GM18520 (cell line): ENCODE measurements around the gene KIF26B.

ENCODE experiments used
- ATAC-seq: cut with Tn5 transposase; IDR thresholded peaks from one replicate; pipeline ENCODE4 v1.9.1; 2021; ENCODE audit not compliant: unreplicated experiment

The KIF26B gene

GRCh38 chr1:245542365-245542764 lies 387.6 kb downstream of the KIF26B start:
- ATAC-seq = no peak

- ATAC-seq = no peak
These were observed 389.5 kb downstream of the KIF26B start for GRCh38 chr1:245544236-245544635.

DNA sequence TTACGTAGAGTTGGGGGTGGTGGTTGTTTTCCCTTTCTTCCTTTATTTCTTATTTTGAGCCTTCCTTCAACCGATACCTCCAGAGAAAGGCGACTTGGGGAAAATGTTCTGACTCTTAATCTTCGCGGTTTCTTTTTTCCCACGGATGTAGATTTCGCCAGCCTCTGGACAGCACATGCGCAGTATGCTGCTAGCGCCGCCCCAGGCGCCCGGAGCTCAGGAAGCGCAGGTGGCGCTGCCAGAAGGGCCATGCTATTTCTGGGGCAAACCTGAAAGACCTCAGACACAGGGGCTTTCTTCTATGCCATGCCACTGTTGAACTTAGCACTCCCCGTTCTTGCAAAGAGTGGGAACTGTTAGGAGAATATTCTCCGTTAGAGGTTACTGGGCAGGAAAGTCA lies 392.1 kb downstream of the KIF26B start:
- ATAC-seq = no peak

DNA sequence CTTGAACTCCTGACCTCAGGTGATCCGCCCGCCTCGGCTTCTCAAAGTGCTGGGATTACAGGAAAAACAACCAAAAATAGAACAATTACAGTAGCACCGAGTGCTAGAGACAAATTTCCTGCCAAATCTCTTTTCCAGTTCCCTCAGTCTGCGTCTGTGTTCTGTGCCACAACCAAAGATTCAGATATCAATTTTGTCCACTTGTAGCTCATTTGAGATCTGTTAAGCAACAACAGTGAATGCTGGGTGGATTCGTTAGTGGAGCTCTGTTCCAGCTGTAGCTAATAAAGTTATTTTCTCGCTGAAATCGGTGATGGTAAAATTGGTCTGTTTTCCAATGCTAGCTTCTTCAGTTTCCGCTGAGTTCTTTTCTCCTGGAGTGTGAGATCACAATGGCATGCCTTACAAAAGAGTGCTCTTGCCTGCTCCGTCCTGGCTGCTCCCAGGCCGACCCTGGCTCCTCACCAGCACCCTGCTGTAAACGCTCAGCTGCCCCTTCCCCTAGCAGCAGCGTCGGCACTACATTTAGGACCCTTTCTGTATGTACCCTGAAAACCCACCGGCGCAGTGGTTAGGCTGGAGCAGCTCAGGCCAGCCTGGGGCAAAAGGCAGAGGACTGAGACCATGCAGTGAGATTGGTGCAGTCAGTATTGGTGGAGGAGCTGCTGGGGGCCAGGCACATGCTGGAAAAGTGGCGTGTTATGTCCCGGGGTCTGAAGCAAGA lies 395.4 kb downstream of the KIF26B start:
- ATAC-seq = no peak

DNA sequence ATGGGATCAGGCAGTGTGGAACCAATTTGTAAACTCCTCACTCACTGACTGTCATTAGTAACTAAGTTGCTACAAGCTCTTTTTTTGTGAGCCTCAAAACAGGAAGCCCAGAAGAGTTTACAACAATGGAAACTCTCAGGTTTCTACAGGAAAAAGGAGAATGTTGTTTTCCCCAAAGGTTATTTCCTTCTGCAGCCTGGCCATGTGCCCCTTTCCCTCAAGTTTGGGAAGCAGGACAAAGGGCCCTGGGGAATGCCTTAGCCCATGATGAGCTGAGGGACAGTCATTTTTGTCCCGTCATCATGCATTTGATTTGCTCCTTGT lies 395.9 kb downstream of the KIF26B start:
- ATAC-seq = no peak

DNA sequence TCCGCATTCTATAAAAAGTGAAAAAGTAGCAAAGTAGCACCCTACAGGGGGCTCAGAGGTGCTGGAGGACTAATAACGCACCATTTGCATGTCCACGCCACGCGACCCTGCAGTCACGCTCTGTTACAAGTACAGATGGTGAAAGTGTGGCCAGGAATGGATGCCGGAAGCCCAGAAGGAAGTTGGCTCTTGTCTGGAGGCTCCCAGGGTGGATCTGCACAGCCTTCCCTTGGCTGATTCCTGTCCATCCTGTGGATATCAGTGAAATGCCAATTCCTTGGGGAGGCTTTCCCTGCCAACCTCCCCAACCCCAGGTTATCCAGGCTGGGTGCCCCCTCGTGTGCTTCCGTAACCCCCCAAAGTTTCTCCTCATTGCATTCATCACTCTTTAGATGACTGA lies 396.8 kb downstream of the KIF26B start:
- ATAC-seq = no peak

DNA sequence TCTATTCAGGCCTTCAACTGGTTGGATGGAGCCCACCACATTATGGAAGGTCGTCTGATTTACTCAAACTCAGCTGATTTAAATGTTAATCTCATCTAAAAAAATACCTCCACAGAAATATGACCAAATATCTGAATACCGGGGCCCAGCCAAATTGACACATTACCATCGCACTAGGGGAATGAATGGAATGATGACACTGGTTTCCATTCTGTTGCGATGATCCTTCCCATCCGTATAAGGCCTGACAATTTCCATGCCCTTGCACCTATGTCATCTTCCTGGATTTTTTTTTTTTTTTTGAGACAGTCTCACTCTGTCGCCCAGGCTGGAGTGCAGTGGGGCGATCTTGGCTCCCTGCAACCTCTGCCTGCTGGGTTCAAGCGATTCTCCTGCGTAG lies 397.5 kb downstream of the KIF26B start:
- ATAC-seq = no peak

GRCh38 chr1:245556057-245556456 lies 401.3 kb downstream of the KIF26B start:
- no peak for ATAC-seq

DNA sequence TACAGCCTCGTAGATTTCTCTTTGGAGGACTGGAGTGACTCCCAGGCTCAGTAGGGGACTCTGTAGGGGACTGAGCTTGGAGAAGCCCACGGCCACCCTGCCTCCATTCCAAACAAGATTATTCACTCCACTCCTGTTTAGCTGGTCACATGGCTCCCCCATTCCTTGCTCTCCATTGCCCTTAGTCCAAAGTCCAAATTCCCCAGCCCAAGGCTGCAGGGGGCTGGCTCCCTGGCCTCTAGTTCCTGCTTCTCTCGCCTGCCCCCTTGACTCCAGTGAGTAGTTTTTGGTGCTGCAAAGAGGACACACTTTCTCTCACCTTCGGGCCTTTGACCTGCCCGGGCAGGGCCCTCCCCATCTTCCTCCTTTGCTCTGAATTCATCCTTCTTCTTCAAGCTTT lies 403.3 kb downstream of the KIF26B start:
- no peak for ATAC-seq

- ATAC-seq = no peak
These were observed 405.6 kb downstream of the KIF26B start for GRCh38 chr1:245560316-245560859.

DNA sequence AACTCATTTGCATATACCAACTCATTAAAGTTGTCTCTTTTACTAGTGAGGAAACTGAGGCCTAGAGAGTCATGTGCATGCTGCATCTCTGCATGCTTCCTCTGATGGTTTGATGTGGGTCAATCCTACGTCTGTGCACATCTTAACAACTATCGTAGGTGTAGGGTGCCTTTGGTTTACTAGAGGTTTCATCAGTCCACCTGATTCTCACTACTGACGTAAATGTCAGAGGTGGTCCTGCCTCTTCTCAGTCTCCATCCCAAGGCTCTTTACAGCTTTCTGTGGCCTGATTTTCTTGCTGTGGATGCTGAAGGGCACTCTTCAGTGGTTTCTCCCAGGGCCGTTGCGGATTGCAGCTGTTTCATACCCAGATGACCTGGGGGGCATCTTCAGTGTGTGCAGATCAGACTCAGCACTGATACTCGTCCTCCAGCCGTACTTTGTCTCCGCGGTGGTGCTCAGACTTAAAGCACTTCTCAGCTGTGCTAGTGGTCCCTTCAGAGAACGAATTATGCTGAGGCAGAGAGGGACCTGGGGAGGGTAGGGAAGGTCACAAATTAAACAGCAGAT lies 407.0 kb downstream of the KIF26B start:
- no peak for ATAC-seq

- no peak for ATAC-seq
These were observed 411.3 kb downstream of the KIF26B start for GRCh38 chr1:245566134-245566533.

GRCh38 chr1:245566952-245567351 lies 412.2 kb downstream of the KIF26B start:
- ATAC-seq = no peak

DNA sequence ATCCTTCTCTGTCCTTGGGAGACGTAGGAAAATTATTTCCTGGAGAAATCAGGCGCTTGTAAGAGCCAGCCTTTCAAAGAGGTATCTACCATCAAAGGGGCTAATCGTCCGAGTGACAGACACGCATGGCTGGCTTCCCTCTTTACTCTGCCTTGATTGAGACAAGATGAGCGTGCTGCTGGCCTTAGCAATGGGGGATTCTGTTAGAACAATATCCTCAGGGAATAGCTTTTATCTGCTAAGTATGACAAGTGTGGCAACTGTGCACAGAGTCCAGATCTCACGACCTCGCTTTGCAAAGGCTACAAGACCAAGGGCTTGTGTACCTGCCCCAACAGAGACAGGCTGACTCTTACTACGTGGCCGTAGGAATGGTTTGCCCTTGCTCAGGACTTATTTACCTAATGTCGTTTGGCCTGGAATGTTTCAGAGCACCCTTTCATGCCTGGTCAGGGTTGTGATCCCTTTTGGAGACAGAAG lies 417.1 kb downstream of the KIF26B start:
- ATAC-seq = no peak

GRCh38 chr1:245572709-245573108 lies 417.9 kb downstream of the KIF26B start:
- no peak for ATAC-seq

GRCh38 chr1:245575710-245576109 lies 420.9 kb downstream of the KIF26B start:
- ATAC-seq = no peak

DNA sequence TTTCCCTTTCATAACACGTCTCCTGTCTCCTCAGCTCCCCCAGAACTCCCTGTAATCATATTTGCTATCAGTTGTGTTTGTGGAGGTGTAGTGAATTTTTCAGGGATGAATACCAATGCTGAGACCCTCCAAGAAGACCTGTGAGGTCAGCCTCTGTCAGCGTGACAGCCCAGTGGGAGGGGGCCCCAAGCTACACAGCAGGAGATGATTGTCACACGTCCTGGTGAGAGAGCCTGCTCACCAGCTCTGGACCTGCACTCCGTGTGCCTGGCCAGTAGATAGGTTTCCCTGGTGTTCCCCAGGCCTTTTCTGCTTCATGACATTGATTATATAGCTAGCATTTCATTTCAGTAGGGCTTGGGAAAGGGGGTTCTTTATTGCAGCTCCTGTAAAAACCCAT lies 421.5 kb downstream of the KIF26B start:
- no peak for ATAC-seq

- no peak for ATAC-seq
These were observed 422.7 kb downstream of the KIF26B start for GRCh38 chr1:245577191-245578157.

DNA sequence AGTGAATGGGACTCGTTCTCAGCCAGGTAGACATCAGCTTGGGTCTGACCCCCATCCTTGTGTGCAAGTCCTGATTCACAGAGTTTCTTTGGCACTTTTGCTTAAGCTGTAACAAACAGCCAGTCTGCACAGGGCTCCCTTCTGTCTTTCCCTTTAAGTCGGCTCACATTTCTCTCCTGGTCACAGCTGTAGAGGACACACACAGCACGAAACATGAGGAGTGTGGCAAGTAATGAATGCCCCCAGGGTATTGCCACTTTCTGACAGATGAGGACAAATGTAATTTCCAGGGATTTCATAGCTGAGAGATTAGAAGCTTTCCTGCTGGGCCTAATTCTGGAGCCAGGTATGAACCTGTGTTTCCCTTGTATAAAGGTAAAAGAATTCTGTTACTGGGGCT lies 423.5 kb downstream of the KIF26B start:
- no peak for ATAC-seq

DNA sequence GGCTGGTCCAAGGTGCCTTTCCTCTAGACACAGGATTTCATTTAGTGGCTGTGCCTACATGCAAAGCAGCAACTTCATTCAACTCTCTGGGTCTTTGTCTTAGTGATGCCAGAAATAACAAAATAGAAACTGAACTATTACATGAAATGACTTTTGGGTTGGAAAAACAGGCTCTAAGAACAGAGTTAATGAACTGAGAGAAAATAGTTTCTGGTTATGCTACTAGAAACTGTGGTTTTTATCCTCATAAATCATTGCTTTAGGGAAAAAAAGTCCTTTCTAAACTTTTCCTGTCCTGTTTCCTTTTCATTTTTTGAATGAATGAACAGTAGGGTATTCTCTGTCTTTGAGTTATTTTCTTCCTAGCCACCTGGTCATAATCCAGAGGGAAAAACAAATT lies 424.0 kb downstream of the KIF26B start:
- no peak for ATAC-seq

DNA sequence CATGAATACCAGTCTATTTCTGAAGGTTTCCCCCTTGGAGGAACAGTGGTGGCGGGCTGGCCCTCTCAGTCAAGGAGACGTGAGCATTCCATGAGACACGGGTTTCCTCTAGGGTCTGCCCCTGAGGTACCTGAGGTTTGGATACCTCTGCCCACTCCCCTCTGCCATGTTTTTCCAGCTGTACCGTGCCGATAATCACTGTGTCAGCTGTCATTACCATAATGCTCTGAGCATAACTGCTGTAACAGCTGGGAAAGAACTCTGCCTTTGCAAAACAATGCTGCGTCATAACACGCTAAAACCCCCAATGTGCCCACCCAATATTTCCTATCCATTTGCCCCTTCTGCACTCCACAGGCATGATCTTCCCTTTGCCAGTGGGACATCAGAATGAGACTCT lies 425.1 kb downstream of the KIF26B start:
- no peak for ATAC-seq

GRCh38 chr1:245580651-245581050 lies 425.9 kb downstream of the KIF26B start:
- no peak for ATAC-seq
